ENCODE results near the gene DDAH1. TPM values are rescaled to one million over a fixed set of nuclear protein-coding genes. Genes with fewer than 3 reads are reported as not detected.

DDAH1 gene
- total and polyA plus RNA-seq, 2 experiments from 2014 or later: 19.5 to 49.8 TPM

GRCh38 chr1:85330711-85331290 is 134.2 kb downstream of the DDAH1 start:
- Histone ChIP-seq H3K4me3 (no peak overlapping the region), H3K9me2 (replicated peaks; ENCODE audit: insufficient read depth) (no peaks in the 10 kb centered on the region), H3K27ac (peak overlapping the region; percentile 66), H3K79me2 (peaks cover 8% of the 10 kb centered on the region), H3K36me3 (replicated peaks; ENCODE audit: insufficient read depth, low read depth) (no peaks in the 10 kb centered on the region), H3K4me2 (no peak overlapping the region), H3K27me3 (no peaks in the 10 kb centered on the region), H2AFZ (no peak overlapping the region), H4K20me1 (ENCODE audit: insufficient read depth, poor library complexity, severe bottlenecking) (no peaks in the 10 kb centered on the region), H3K9me3 (ENCODE audit: low read depth) (no peaks in the 10 kb centered on the region), H3K4me1 (ENCODE audit: insufficient read depth) (peaks cover 18% of the 10 kb centered on the region)
- TF ChIP-seq EZH2phosphoT487 (IDR thresholded peaks at IDR 0.05; ENCODE audit: low read depth, severe bottlenecking, unreplicated experiment) (no peak), CTCF (IDR thresholded peaks at IDR 0.05; ENCODE audit: poor library complexity) (no peak), EZH2 (IDR thresholded peaks at IDR 0.05; ENCODE audit: borderline replicate concordance) (no peak)
- 82% methylated on average over 6 of the region's 6 CpGs for WGBS (ENCODE audit: low lambda C conversion rate, missing lambda C conversion rate)
- no peak for DNase-seq (ENCODE audit: low spot score)

GRCh38 chr1:85330214-85330631 is 134.7 kb downstream of the DDAH1 start:
- DNase-seq (ENCODE audit: low spot score): no peak
- no peak for TF ChIP-seq EZH2 (IDR thresholded peaks at IDR 0.05; ENCODE audit: borderline replicate concordance)
- TF ChIP-seq EZH2phosphoT487 (IDR thresholded peaks at IDR 0.05; ENCODE audit: low read depth, severe bottlenecking, unreplicated experiment): no peak
- Histone ChIP-seq H3K4me1 (ENCODE audit: insufficient read depth) (peaks cover 22% of the 10 kb centered on the region), H4K20me1 (ENCODE audit: insufficient read depth, poor library complexity, severe bottlenecking) (no peaks in the 10 kb centered on the region), H3K79me2 (peaks cover 7% of the 10 kb centered on the region), H3K4me2 (no peak overlapping the region), H2AFZ (no peak overlapping the region), H3K27ac (peak overlapping the region; percentile 66), H3K9me2 (replicated peaks; ENCODE audit: insufficient read depth) (no peaks in the 10 kb centered on the region), H3K27me3 (no peaks in the 10 kb centered on the region), H3K9me3 (ENCODE audit: low read depth) (no peaks in the 10 kb centered on the region), H3K36me3 (replicated peaks; ENCODE audit: insufficient read depth, low read depth) (no peaks in the 10 kb centered on the region), H3K4me3 (no peak overlapping the region)
- 59% methylated on average over 3 of the region's 3 CpGs for WGBS (ENCODE audit: low lambda C conversion rate, missing lambda C conversion rate)

GRCh38 chr1:85328713-85329397 is 136.1 kb downstream of the DDAH1 start:
- no peaks in the 10 kb centered on the region for H4K20me1 ChIP-seq (ENCODE audit: insufficient read depth, poor library complexity, severe bottlenecking)
- H3K4me1 ChIP-seq (ENCODE audit: insufficient read depth): peaks cover 22% of the 10 kb centered on the region
- no peak overlapping the region for H3K4me3 ChIP-seq
- peak; percentile 62 for DNase-seq (ENCODE audit: low spot score)
- no peak for TF ChIP-seq CTCF (IDR thresholded peaks at IDR 0.05; ENCODE audit: poor library complexity)
- TF ChIP-seq EZH2 (IDR thresholded peaks at IDR 0.05; ENCODE audit: borderline replicate concordance): no peak
- TF ChIP-seq EZH2phosphoT487 (IDR thresholded peaks at IDR 0.05; ENCODE audit: low read depth, severe bottlenecking, unreplicated experiment): no peak
- H3K4me2 ChIP-seq: no peak overlapping the region
- H3K9me2 ChIP-seq (replicated peaks; ENCODE audit: insufficient read depth): no peaks in the 10 kb centered on the region
- peak overlapping the region; percentile 66 for H3K27ac ChIP-seq
- no peaks in the 10 kb centered on the region for H3K36me3 ChIP-seq (replicated peaks; ENCODE audit: insufficient read depth, low read depth)
- H2AFZ ChIP-seq: no peak overlapping the region
- 20% methylated on average over 3 of the region's 3 CpGs for WGBS (ENCODE audit: low lambda C conversion rate, missing lambda C conversion rate)
- peaks cover 6% of the 10 kb centered on the region for H3K79me2 ChIP-seq
- no peaks in the 10 kb centered on the region for H3K27me3 ChIP-seq
- no peaks in the 10 kb centered on the region for H3K9me3 ChIP-seq (ENCODE audit: low read depth)

GRCh38 chr1:85327759-85328158 is 137.2 kb downstream of the DDAH1 start:
- H3K4me1 ChIP-seq (ENCODE audit: insufficient read depth): peaks cover 22% of the 10 kb centered on the region
- no peak overlapping the region for H3K27ac ChIP-seq
- H3K4me2 ChIP-seq: no peak overlapping the region
- no peaks in the 10 kb centered on the region for H3K79me2 ChIP-seq
- no peak for DNase-seq (ENCODE audit: low spot score)
- no peaks in the 10 kb centered on the region for H3K9me2 ChIP-seq (replicated peaks; ENCODE audit: insufficient read depth)
- no peaks in the 10 kb centered on the region for H4K20me1 ChIP-seq (ENCODE audit: insufficient read depth, poor library complexity, severe bottlenecking)
- no peak overlapping the region for H2AFZ ChIP-seq
- H3K36me3 ChIP-seq (replicated peaks; ENCODE audit: insufficient read depth, low read depth): no peaks in the 10 kb centered on the region
- H3K9me3 ChIP-seq (ENCODE audit: low read depth): no peaks in the 10 kb centered on the region
- WGBS (ENCODE audit: low lambda C conversion rate, missing lambda C conversion rate): 66% methylated on average over 2 of the region's 2 CpGs
- no peak for TF ChIP-seq CTCF (IDR thresholded peaks at IDR 0.05; ENCODE audit: poor library complexity)
- no peak for TF ChIP-seq EZH2 (IDR thresholded peaks at IDR 0.05; ENCODE audit: borderline replicate concordance)
- no peak overlapping the region for H3K4me3 ChIP-seq
- H3K27me3 ChIP-seq: no peaks in the 10 kb centered on the region
